Liver (tissue), 9 donors: Measurements from ENCODE around the gene RGS14. TPM values are rescaled to one million over a fixed set of nuclear protein-coding genes. Genes with fewer than 3 reads are reported as not detected.

ENCODE experiments used
- DNase-seq: peaks from one replicate; pipeline ENCODE4 v3.0.0-alpha.2; 2017; ENCODE audit warnings: low spot score
- H3K27ac ChIP-seq, 2 donors: one replicate each; pipeline ENCODE4 v1.7.0; 2013; ENCODE audit warnings: inconsistent platforms in 2 of 2, low read length in 2 of 2, control low read depth in 1 of 2, low read depth in 1 of 2, mild to moderate bottlenecking in 1 of 2
- H3K27me3 ChIP-seq, 4 donors: one replicate each; pipeline versions ENCODE4 v1.6.1 to v1.7.0; 2013; ENCODE audit warnings: low read length in 3 of 4, inconsistent platforms in 1 of 4, mild to moderate bottlenecking in 1 of 4, moderate library complexity in 1 of 4; ENCODE audit not compliant: control insufficient read depth in 4 of 4, insufficient read depth in 4 of 4
- H3K36me3 ChIP-seq, 4 donors: one replicate each; pipeline versions ENCODE4 v1.6.1 to v1.7.0; 2013; ENCODE audit warnings: low read length in 3 of 4, mild to moderate bottlenecking in 3 of 4, low read depth in 1 of 4, moderate library complexity in 1 of 4; ENCODE audit not compliant: control insufficient read depth in 4 of 4, insufficient read depth in 3 of 4
- H3K4me1 ChIP-seq, 4 donors: one replicate each; pipeline versions ENCODE4 v1.6.1 to v1.7.0; 2013; ENCODE audit warnings: low read length in 3 of 4, mild to moderate bottlenecking in 3 of 4, moderate library complexity in 1 of 4; ENCODE audit not compliant: control insufficient read depth in 4 of 4, insufficient read depth in 4 of 4
- H3K4me3 ChIP-seq, 3 donors: one replicate each; pipeline versions ENCODE4 v1.6.1 to v1.7.0; 2013; ENCODE audit warnings: low read length in 3 of 3, control low read depth in 1 of 3, low read depth in 1 of 3, mild to moderate bottlenecking in 1 of 3
- H3K9ac ChIP-seq, 2 donors: one replicate each; pipeline ENCODE4 v1.7.0; 2013; ENCODE audit warnings: low read length in 2 of 2, mild to moderate bottlenecking in 2 of 2, moderate library complexity in 2 of 2, control low read depth in 1 of 2, low read depth in 1 of 2
- H3K9me3 ChIP-seq, 4 donors: one replicate each; pipeline versions ENCODE4 v1.6.1 to v1.7.0; 2013; ENCODE audit warnings: low read length in 3 of 4; ENCODE audit not compliant: control insufficient read depth in 4 of 4
- ATF3 ChIP-seq: IDR thresholded peaks from 2 replicates; pipeline ENCODE4 v1.6.1; 2016; ENCODE audit warnings: antibody characterized with exemption
- CTCF ChIP-seq: fragments of 150-350 bp; IDR thresholded peaks from 2 replicates; pipeline ENCODE4 v1.5.1; 2017; ENCODE audit warnings: improper control_type of control experiment, low read depth, low read length; ENCODE audit not compliant: missing input control
- EGR1 ChIP-seq, 2 donors: IDR thresholded peaks; 2 replicates each; pipeline ENCODE4 v1.6.1; 2016 to 2018; ENCODE audit warnings: antibody characterized with exemption in 2 of 2, low read depth in 2 of 2
- FOXA1 ChIP-seq: IDR thresholded peaks from 2 replicates; pipeline ENCODE4 v1.6.1; 2016; ENCODE audit warnings: antibody characterized with exemption
- FOXA2 ChIP-seq: IDR thresholded peaks from 2 replicates; pipeline ENCODE4 v1.6.1; 2016; ENCODE audit warnings: antibody characterized with exemption
- GABPA ChIP-seq, 2 donors: IDR thresholded peaks in 1 of 2; conservative IDR thresholded peaks in 1 of 2; 2 replicates each; pipeline ENCODE4 v1.6.1; 2016; ENCODE audit warnings: antibody characterized with exemption in 2 of 2, mild to moderate bottlenecking in 1 of 2, moderate library complexity in 1 of 2
- HNF4A ChIP-seq, 2 donors: conservative IDR thresholded peaks; 2 replicates each; pipeline ENCODE4 v1.6.1; 2016; ENCODE audit warnings: antibody characterized with exemption in 2 of 2, mild to moderate bottlenecking in 2 of 2
- HNF4G ChIP-seq: IDR thresholded peaks from 2 replicates; pipeline ENCODE4 v1.6.1; 2016; ENCODE audit warnings: antibody characterized with exemption
- JUND ChIP-seq, 2 donors: IDR thresholded peaks; 2 replicates each; pipeline ENCODE4 v1.6.1; 2016; ENCODE audit warnings: antibody characterized with exemption in 2 of 2
- MAX ChIP-seq: IDR thresholded peaks from 2 replicates; pipeline ENCODE4 v1.6.1; 2016; ENCODE audit warnings: antibody characterized with exemption
- NR2F2 ChIP-seq: IDR thresholded peaks from 2 replicates; pipeline ENCODE4 v1.6.1; 2016; ENCODE audit warnings: antibody characterized with exemption
- RAD21 ChIP-seq, 2 donors: IDR thresholded peaks; 2 replicates each; pipeline ENCODE4 v1.6.1; 2016; ENCODE audit warnings: antibody characterized with exemption in 2 of 2, mild to moderate bottlenecking in 2 of 2
- REST ChIP-seq: IDR thresholded peaks from 2 replicates; pipeline ENCODE4 v1.6.1; 2016; ENCODE audit warnings: antibody characterized with exemption, mild to moderate bottlenecking
- RXRA ChIP-seq, 2 donors: IDR thresholded peaks; 2 replicates each; pipeline ENCODE4 v1.6.1; 2017 to 2018; ENCODE audit warnings: antibody characterized with exemption in 2 of 2, mild to moderate bottlenecking in 1 of 2
- SP1 ChIP-seq: IDR thresholded peaks from 2 replicates; pipeline ENCODE4 v1.6.1; 2018; ENCODE audit warnings: antibody characterized with exemption, mild to moderate bottlenecking
- ZBTB33 ChIP-seq: IDR thresholded peaks from 2 replicates; pipeline ENCODE4 v1.6.1; 2016; ENCODE audit warnings: antibody characterized with exemption
- WGBS: extraction: QIAGEN DNeasy Blood & Tissue Kit; methylation state at CpG from one replicate; pipeline ENCODE4 v1.1.7; 2013; 5-methylcytosine and 5-hydroxymethylcytosine counted together
- polyA plus RNA-seq, 2 donors: library from polyadenylated mRNA; stranded (reverse) in 1 of 2; unstranded in 1 of 2; fragments of 200-250 nt in 1 of 2; fragments of >200 nt in 1 of 2; fragmentation: Nextera tagmentation in 1 of 2; extraction: Ambion mirVana in 1 of 2; gene quantifications; one replicate each; pipeline versions ENCODE4 v1.2.1 to v1.2.3, GENCODE V29; 2013 to 2015
- total RNA-seq, 2 donors: library from RNA; depleted of rRNA; stranded (reverse); fragments of >200 nt; gene quantifications; one replicate each; pipeline ENCODE4 v1.2.3, GENCODE V29; 2014
- donor health status: healthy.
- donor health status: healthy.
- donor health status: healthy.
- donor health status: healthy.
- donor health status: healthy.

The RGS14 gene
- total and polyA plus RNA-seq, 4 donors, result 10.2 to 53.8 (median 33.3) TPM

GRCh38 chr5:177386542-177386941 is 28.8 kb downstream of the RGS14 start:
- H3K4me1 ChIP-seq, result peaks cover 0 to 9% (median 6%) of the 10 kb centered on the region in 4 donors
- no peak for TF ChIP-seq ATF3
- TF ChIP-seq GABPA (IDR thresholded peaks at IDR 0.05 in 1 of 2, conservative IDR thresholded peaks at IDR 0.05 in 1 of 2), result no peak
- no peak for TF ChIP-seq RXRA (IDR thresholded peaks at IDR 0.05)
- no peak for TF ChIP-seq FOXA1
- TF ChIP-seq RAD21 (IDR thresholded peaks at IDR 0.05), result no peak
- TF ChIP-seq REST, result no peak
- TF ChIP-seq MAX, result no peak
- TF ChIP-seq EGR1 (IDR thresholded peaks at IDR 0.05; ENCODE audit: low read depth in 2 of 2), result no peak
- TF ChIP-seq SP1, result no peak
- TF ChIP-seq HNF4G, result no peak
- no peak for TF ChIP-seq NR2F2
- TF ChIP-seq FOXA2, result no peak
- TF ChIP-seq CTCF, result no peak
- no peak for TF ChIP-seq JUND (IDR thresholded peaks at IDR 0.05)
- no peak for TF ChIP-seq ZBTB33
- no peaks in the 10 kb centered on the region for H3K36me3 ChIP-seq
- no peaks in the 10 kb centered on the region for H3K9me3 ChIP-seq
- H3K27me3 ChIP-seq, result no peaks in the 10 kb centered on the region
- no peak for DNase-seq
- 94% methylated on average over 8 of the region's 8 CpGs for WGBS
- H3K27ac ChIP-seq, result no peak overlapping the region
- H3K9ac ChIP-seq, result no peak overlapping the region
- no peak overlapping the region for H3K4me3 ChIP-seq

- H3K4me1 ChIP-seq, result peaks cover 0 to 7% (median 4%) of the 10 kb centered on the region in 4 donors
- 87% methylated on average over 14 of the region's 14 CpGs for WGBS
- no peak for DNase-seq
Observed at GRCh38 chr5:177387405-177387804, 29.7 kb downstream of the RGS14 start.

More at GRCh38 chr5:177387405-177387804, 29.7 kb downstream of the RGS14 start:
- no peak for TF ChIP-seq HNF4A (conservative IDR thresholded peaks at IDR 0.05)
- H3K27me3 ChIP-seq, result no peaks in the 10 kb centered on the region
- no peaks in the 10 kb centered on the region for H3K36me3 ChIP-seq
- H3K27ac ChIP-seq, result no peak overlapping the region
- H3K4me3 ChIP-seq, result no peak overlapping the region
- no peak overlapping the region for H3K9ac ChIP-seq
- H3K9me3 ChIP-seq, result no peaks in the 10 kb centered on the region
